HG02938 (cell line): ENCODE data around the gene TKT.
A peak's percentile ranks its signal among the peaks of the same experiment; 100 is the strongest.

Experiments
- ATAC-seq: cut with Tn5 transposase; IDR thresholded peaks from one replicate; pipeline ENCODE4 v1.9.1; 2021; ENCODE audit warnings: mild to moderate bottlenecking, moderate library complexity; ENCODE audit not compliant: unreplicated experiment

Gene TKT

DNA sequence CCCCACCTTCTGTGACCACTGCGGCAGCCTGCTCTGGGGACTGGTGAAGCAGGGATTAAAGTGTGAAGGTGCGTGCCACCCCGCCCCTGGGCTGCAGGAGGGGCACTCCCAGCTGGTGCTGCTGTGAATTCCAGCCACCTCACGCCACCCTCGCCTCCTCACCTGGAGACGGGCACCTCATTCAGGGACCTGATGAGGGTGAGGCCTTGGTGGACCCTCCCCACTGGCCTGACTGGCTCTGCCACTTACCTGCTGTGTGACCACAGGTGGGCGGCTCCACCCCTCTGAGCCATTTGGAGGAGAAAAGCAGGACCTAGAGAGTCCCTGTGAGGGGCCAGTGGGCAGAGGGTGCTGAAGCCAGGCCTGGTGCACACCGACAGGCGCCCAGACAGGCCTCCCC lies 72.3 kb downstream of the TKT start:
- no peak for ATAC-seq

DNA sequence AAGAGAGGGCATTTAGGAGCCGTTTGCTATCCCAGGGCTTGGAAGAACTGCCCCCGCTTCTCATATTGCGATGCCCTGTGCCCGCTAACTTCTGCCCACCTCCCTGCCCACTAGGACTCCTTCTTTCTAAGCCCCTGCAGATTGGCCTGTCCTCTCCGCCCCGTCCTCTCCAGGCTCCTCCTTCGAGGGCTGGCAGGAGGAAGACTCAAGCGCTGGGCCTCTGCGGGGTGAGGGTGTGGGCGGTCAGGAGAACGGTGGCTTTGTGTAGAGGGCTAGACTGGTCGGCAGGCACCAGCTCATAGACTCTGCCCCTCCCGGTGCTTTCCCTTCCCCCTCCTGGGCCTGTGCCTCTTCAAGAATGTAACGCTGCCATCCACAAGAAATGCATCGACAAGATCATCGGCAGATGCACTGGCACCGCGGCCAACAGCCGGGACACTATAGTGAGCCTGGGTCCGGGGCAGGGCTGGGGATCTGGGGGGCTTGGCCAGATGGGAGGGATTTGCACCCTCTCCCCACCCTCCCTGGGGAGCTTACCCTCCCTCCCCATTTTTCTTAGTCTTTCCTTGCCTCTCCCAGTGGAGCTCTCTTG lies 73.0 kb downstream of the TKT start:
- no peak for ATAC-seq

DNA sequence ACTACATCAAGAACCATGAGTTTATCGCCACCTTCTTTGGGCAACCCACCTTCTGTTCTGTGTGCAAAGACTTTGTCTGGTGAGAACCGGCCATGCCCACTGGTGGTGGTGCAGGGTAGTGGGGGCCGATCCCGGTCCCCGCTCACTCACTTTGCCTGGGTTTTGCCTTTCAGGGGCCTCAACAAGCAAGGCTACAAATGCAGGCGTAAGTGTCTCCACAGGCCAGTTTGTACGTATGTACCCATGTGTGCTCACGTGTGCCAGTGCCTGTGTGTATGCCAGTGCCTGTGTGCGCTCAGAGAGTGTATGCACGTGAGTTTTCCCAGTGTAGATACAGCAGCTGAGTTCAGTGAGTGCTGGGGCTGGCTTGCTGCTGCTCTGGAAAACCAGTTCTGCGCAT lies 74.3 kb downstream of the TKT start:
- ATAC-seq = no peak

DNA sequence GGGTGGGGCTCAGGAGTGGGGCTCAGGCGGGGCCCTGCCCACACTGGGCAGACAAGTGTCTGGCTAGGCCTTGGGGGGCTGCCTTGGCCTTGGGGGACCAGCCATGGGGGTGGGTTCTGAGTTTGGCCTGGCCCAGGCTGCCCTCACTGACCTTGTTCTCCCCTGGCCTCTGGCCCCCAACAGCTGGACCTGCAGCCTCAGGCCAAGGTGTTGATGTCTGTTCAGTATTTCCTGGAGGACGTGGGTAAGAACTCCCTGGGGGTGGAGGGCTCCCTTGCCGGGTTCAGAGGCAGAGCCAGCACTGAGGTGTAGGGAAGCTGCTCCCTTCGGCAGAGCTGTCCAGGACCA lies 74.8 kb downstream of the TKT start:
- ATAC-seq = peak; percentile 15

DNA sequence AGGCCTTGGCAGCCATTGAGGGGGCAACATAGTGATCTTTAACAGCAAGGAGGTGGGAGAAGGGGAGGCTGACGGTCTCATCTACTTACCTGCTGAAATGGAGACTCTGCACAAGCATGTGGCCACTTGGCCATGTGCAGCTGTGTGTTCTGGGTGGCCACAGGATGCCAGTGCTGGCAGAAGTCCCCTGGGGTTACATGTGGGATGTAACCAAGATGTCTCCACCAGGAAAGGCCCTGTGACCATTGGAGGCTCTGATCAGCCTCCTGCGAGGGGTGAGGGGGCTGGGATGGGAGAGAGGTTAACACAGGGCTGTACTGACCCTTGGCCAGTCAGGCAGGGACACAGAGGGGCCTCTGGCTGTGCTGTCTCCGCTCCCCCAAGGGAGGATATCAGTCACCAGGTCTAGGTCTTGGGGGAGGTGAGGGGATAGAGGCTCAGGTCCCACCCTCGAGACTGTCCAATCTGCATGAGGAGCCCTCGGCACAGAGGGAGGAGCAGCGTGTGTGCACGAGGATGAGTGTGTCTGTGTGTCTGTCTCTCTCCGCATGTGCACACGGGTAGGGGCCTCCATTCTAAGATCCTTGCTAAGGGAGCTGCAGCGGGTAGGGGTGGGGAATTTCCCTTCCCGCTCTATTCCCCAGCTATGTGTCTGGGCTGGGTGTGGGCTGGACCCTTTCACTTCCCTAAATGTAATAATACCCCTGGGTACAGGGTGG lies 75.4 kb downstream of the TKT start:
- ATAC-seq = peak; percentile 93

DNA sequence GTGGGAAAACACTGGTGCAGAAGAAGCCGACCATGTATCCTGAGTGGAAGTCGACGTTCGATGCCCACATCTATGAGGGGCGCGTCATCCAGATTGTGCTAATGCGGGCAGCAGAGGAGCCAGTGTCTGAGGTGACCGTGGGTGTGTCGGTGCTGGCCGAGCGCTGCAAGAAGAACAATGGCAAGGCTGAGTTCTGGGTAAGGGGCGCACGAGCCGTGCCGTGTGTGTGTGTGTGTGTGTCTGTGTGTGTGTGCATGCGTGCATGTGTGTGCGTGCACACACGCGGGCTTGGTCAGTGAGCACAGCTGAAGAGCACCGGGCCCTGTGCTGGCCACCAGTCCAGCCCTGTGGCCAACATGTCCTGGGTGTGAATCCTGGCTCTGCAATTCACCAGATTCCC lies 76.2 kb downstream of the TKT start:
- ATAC-seq = no peak

DNA sequence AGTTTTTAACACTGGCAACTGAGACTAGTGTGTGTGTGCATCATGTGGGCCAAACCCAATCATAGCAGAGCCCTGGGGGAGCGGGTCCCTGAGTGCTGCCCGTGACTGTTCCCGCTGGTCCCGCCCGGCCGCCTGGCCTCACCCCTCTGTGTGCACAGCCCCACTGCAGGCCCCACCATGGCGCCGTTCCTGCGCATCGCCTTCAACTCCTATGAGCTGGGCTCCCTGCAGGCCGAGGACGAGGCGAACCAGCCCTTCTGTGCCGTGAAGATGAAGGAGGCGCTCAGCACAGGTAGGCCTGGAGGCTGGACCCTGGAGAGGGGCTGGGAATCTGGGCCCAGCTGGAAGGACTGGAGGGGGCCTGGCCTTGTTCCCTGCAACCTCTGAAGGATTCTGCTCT lies 77.6 kb downstream of the TKT start:
- ATAC-seq = no peak

DNA sequence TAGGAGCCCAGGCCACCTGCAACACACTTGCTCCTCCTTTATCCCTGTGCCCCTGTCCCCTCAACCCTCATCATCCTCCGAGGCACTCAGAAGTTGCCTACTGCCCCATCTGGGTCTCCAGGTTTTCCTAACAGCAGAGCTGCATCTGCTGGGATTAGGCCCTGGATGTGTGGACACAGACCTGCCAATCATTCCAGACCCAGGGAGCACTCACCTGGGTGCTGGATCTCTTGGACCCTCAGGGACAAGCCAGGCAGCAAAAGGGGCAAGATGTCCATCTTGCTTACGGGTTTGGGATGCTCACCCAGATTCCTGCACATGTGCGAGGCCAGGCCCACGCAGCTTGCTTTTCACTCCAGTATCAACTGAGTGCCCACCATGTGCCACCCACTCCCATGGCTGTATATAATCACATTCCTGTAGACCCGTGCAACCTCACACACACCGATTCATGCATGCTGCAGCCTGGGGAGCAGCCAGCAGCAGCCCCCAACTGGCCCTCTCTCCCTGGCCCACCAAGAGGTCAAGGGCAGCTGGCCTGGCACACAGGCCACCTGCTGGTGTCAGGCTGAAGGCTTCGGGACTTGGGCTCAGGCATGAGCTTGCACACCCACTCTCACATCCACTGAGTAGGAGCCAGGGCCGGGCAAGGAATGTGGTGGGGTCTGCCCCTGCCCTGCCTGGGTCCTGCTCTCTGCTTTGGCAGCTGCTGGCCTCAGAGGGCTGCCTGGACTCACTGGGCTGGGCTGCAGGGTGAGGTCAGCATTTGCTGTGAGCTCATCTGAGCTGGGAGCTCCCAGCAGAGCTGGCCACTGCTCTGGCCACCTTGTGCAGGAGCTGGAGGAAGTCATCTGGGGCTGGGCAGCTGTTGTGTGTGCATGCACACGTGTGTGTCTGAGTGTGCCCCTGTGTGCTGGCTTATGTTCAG lies 79.9 kb downstream of the TKT start:
- no peak for ATAC-seq
